ENCODE measurements around the gene ETV6. TPM values are rescaled to one million over a fixed set of nuclear protein-coding genes. Genes with fewer than 3 reads are reported as not detected.

The ETV6 gene
- total and polyA plus RNA-seq, 2 of the 8 experiments (the other 6 are each of a cell fraction or from before 2014, with no cell fraction given) = 5.5 to 23.9 TPM

GRCh38 chr12:11685316-11685715 is 35.8 kb downstream of the ETV6 start:
- ChIA-PET POLR2A (ENCODE audit: partially characterized antibody) (interaction anchor here (0.6 to 1.5 kb wide), 3 partner anchors 15 to 273 kb away, joined by 3 to 4 read pairs (median 3); no protein-coding TSS in a partner anchor), CTCF (ENCODE audit: partially characterized antibody) (interaction anchor here (0.6 to 2.0 kb wide), 5 partner anchors 8 to 205 kb away, joined by 3 to 7 read pairs (median 4); no protein-coding TSS in a partner anchor)
- 81% methylated on average over 3 of the region's 3 CpGs; no CpG with 5 or more reads in 1 of the 2 experiments for WGBS, 2 experiments (ENCODE audit: extremely low coverage in 1 of 2, insufficient coverage in 1 of 2, insufficient read length in 1 of 2, insufficient replicate concordance in 2 of 2, low coverage in 1 of 2, low lambda C conversion rate in 2 of 2, missing lambda C conversion rate in 1 of 2)
- Histone ChIP-seq H3K4me1 (replicated peaks in 1 of 4; ENCODE audit: control insufficient read depth in 3 of 4, insufficient read depth in 4 of 4, low read length in 3 of 4) (peaks cover 0 to 4% (median 1%) of the 10 kb centered on the region in 4 experiments; a peak in 3 of 7 replicates), H3K36me3 (ENCODE audit: control insufficient read depth in 2 of 4, insufficient read depth in 4 of 4, low read length in 3 of 4) (no peaks in the 10 kb centered on the region), H4K5ac (ENCODE audit: insufficient read length, low read depth, low read length) (no peak overlapping the region), H3K23ac (ENCODE audit: insufficient read length) (no peak overlapping the region), H2BK120ac (replicated peaks; ENCODE audit: low read depth, low read length) (no peak overlapping the region), H3K4ac (replicated peaks; ENCODE audit: insufficient read length, low read depth, low read length) (no peak overlapping the region), H4K20me1 (replicated peaks in 1 of 2; ENCODE audit: control insufficient read depth in 1 of 2, insufficient read depth in 2 of 2, low read length in 2 of 2) (peaks cover 0 to 3% of the 10 kb centered on the region in 2 experiments), H2AK5ac (ENCODE audit: low read depth, low read length) (no peak overlapping the region), H2BK5ac (ENCODE audit: low read depth, low read length) (no peak overlapping the region), H4K8ac (ENCODE audit: extremely low read depth, insufficient read depth, low read length) (no peak overlapping the region), H2BK15ac (ENCODE audit: low read length) (no peak overlapping the region), H4K91ac (replicated peaks; ENCODE audit: insufficient read length, low read length) (no peak overlapping the region), H3K14ac (ENCODE audit: insufficient read length) (no peak overlapping the region), H3K9me3 (ENCODE audit: insufficient read depth in 2 of 2, low read depth in 1 of 2, low read length in 1 of 2) (no peaks in the 10 kb centered on the region), H3K56ac (replicated peaks; ENCODE audit: insufficient read length, low read depth, low read length) (no peak overlapping the region), H3K79me2 (ENCODE audit: control insufficient read depth in 1 of 2, insufficient read depth in 2 of 2, low read length in 2 of 2) (peaks cover 0 to 15% of the 10 kb centered on the region in 2 experiments; a peak in 2 of 4 replicates), H2BK12ac (ENCODE audit: low read depth, low read length) (no peak overlapping the region), H3K9ac (replicated peaks in 1 of 4; ENCODE audit: extremely low read depth in 1 of 4, low read depth in 3 of 4, low read length in 3 of 4) (no peak overlapping the region), H3K18ac (ENCODE audit: extremely low read depth, low read length) (no peak overlapping the region), H2BK20ac (ENCODE audit: low read length) (no peak overlapping the region), H3K79me1 (ENCODE audit: low read depth, low read length) (no peaks in the 10 kb centered on the region; the same call in 1 of the 2 replicates), H3K27me3 (replicated peaks in 1 of 4; ENCODE audit: control insufficient read depth in 3 of 4, extremely low read depth in 1 of 4, insufficient read depth in 3 of 4, low read length in 3 of 4) (no peaks in the 10 kb centered on the region; a peak in 1 of 7 replicates), H3K27ac (ENCODE audit: low read depth, low read length) (no peak overlapping the region), H3K4me3 (ENCODE audit: extremely low read depth in 1 of 4, insufficient read depth in 2 of 4, low read depth in 3 of 4, low read length in 4 of 4) (no peak overlapping the region), H3K23me2 (ENCODE audit: low read depth, low read length) (no peaks in the 10 kb centered on the region), H3K4me2 (ENCODE audit: insufficient read depth in 1 of 2, low read depth in 2 of 2, low read length in 2 of 2) (no peak overlapping the region), H2AFZ (ENCODE audit: low read length) (no peak overlapping the region)
- TF ChIP-seq TBP (IDR thresholded peaks at IDR 0.05; ENCODE audit: low read depth, low read length) (no peak), RNF2 (IDR thresholded peaks at IDR 0.05; ENCODE audit: borderline replicate concordance, low read depth, low read length, missing control alignments, poor library complexity, severe bottlenecking) (no peak), CTCF (IDR thresholded peaks at IDR 0.05; ENCODE audit: control extremely low read depth in 1 of 3, insufficient read depth in 1 of 3, low read depth in 1 of 3, low read length in 3 of 3) (no peak), TAF7 (optimal IDR thresholded peaks at IDR 0.05; ENCODE audit: borderline replicate concordance, low read depth, low read length) (no peak)
- no peak for DNase-seq (ENCODE audit: low read depth in 1 of 2, low spot score in 2 of 2)
- no peak for FAIRE-seq

All from H1 (cell line).